Measurements from ENCODE around the gene AKAP6. TPM values are rescaled to one million over a fixed set of nuclear protein-coding genes. Genes with fewer than 3 reads are reported as not detected.

AKAP6 gene
- total RNA-seq, 1 experiment from 2014 or later: 1.9 TPM

- Histone ChIP-seq H3K27ac (ENCODE audit: low read depth, low read length) (no peak overlapping the region), H3K79me2 (ENCODE audit: insufficient read depth, low read length) (no peaks in the 10 kb centered on the region), H3K9me2 (ENCODE audit: insufficient read depth) (no peaks in the 10 kb centered on the region), H3K4me3 (replicated peaks in 1 of 2; ENCODE audit: low read depth in 1 of 2, low read length in 2 of 2) (no peak overlapping the region), H4K20me1 (ENCODE audit: insufficient read depth) (no peaks in the 10 kb centered on the region; the same call in 1 of the 2 replicates), H2AFZ (ENCODE audit: low read depth, low read length, poor library complexity, severe bottlenecking) (no peak overlapping the region), H3K9me3 (ENCODE audit: control insufficient read depth in 1 of 2, insufficient read depth in 1 of 2, low read depth in 1 of 2, low read length in 2 of 2) (no peaks in the 10 kb centered on the region), H3K27me3 (ENCODE audit: insufficient read depth, low read length) (no peaks in the 10 kb centered on the region), H3K36me3 (ENCODE audit: control insufficient read depth in 1 of 2, insufficient read depth in 2 of 2, low read length in 2 of 2) (no peaks in the 10 kb centered on the region), H3K4me2 (ENCODE audit: low read length) (no peak overlapping the region), H3K4me1 (ENCODE audit: control insufficient read depth in 1 of 2, insufficient read depth in 2 of 2, low read length in 2 of 2) (peaks cover 4 to 6% of the 10 kb centered on the region in 2 experiments; a peak in 3 of 4 replicates), H3K9ac (ENCODE audit: low read length) (no peak overlapping the region)
- TF ChIP-seq POLR2A (IDR thresholded peaks at IDR 0.05; ENCODE audit: borderline replicate concordance, extremely low read depth, insufficient read depth, insufficient read length) (no peak), SIN3A (IDR thresholded peaks at IDR 0.05; ENCODE audit: low read depth) (no peak), ATF3 (IDR thresholded peaks at IDR 0.05) (no peak), ZBTB33 (IDR thresholded peaks at IDR 0.05; ENCODE audit: extremely low read depth, insufficient replicate concordance, low read length) (no peak), EZH2phosphoT487 (IDR thresholded peaks at IDR 0.05; ENCODE audit: borderline replicate concordance) (no peak), MAX (IDR thresholded peaks at IDR 0.05) (no peak), REST (IDR thresholded peaks at IDR 0.05; ENCODE audit: low read depth) (no peak), JUND (IDR thresholded peaks at IDR 0.05) (no peak), SP1 (IDR thresholded peaks at IDR 0.05; ENCODE audit: low read depth) (no peak), POLR2AphosphoS5 (IDR thresholded peaks at IDR 0.05; ENCODE audit: low read depth, low read length) (no peak), FOSL1 (IDR thresholded peaks at IDR 0.05; ENCODE audit: low read depth) (no peak), ZFX (IDR thresholded peaks at IDR 0.05) (no peak), ELF1 (IDR thresholded peaks at IDR 0.05; ENCODE audit: borderline replicate concordance, low read depth) (no peak), CEBPB (IDR thresholded peaks at IDR 0.05; ENCODE audit: low read depth) (no peak), SRF (IDR thresholded peaks at IDR 0.05; ENCODE audit: low read depth) (no peak)
- ATAC-seq (no peak), DNase-seq (ENCODE audit: low read depth, low spot score) (no peak)
- ChIA-PET RAD21 (ENCODE audit: low non-redundant PET in 1 of 2, low total read pairs in 2 of 2, uncharacterized antibody in 2 of 2, unreplicated experiment in 2 of 2) (interaction anchor here in 1 of 2 experiments (0.5 kb wide), 1 partner anchor 1001 kb away, joined by 3 read pairs; no protein-coding TSS in a partner anchor), POLR2A (no interaction called here), CTCF (interaction anchor here (0.7 kb wide), 2 partner anchors 41 to 99 kb away, joined by 3 read pairs; no protein-coding TSS in a partner anchor)
- no TSS peak for BruUV-seq (replicated peaks)
- intact Hi-C loops (cut with micrococcal nuclease): no loop called here
Observed at GRCh38 chr14:32510815-32511214, 181.7 kb downstream of the AKAP6 start.
